Measurements from ENCODE around the gene CA4.
"Not testable (repeated sequence)": the region's sequence is repeated elsewhere in the genome, so short reads cannot be mapped to it uniquely, and the experiment has no call there.

CA4 gene

GRCh38 chr17:60149691-60150582 is at the start of gene CA4:
TSS of gene CA4 (plus strand) at chr17:60149973. CDS start at chr17:60150035, 62 bp downstream.
- H3K4me1 Mint-ChIP-seq, result peaks cover 5 to 15% of the 10 kb centered on the region in 2 donors
- ATAC-seq (replicated peaks), result no peak
- no peak for DNase-seq
- H3K27me3 Mint-ChIP-seq, result peaks cover 70 to 88% of the 10 kb centered on the region in 2 donors
- no peak within 1 kb of the TSS for H3K27ac Mint-ChIP-seq
- peak within 1 kb of the TSS; percentile 66 to 71 for H3K4me3 Mint-ChIP-seq
- no peaks in the 10 kb centered on the region for H3K9me3 Mint-ChIP-seq
- no peaks in the 10 kb centered on the region for H3K36me3 Mint-ChIP-seq

GRCh38 chr17:60100577-60100976 is 49.2 kb upstream of the CA4 start:
- not testable (repeated sequence) for ATAC-seq (replicated peaks); H3K36me3 Mint-ChIP-seq; DNase-seq; H3K27ac Mint-ChIP-seq; H3K27me3 Mint-ChIP-seq; H3K9me3 Mint-ChIP-seq; H3K4me3 Mint-ChIP-seq
- peaks cover 17 to 31% of the 10 kb centered on the region in 2 donors for H3K4me1 Mint-ChIP-seq

GRCh38 chr17:60102015-60102631 is 47.6 kb upstream of the CA4 start:
- not testable (repeated sequence) for H3K27me3 Mint-ChIP-seq, DNase-seq, H3K36me3 Mint-ChIP-seq, H3K9me3 Mint-ChIP-seq
- peak overlapping the region; percentile 65 to 77 for H3K4me3 Mint-ChIP-seq
- peaks cover 22 to 32% of the 10 kb centered on the region in 2 donors for H3K4me1 Mint-ChIP-seq
- H3K27ac Mint-ChIP-seq, result peak overlapping the region; percentile 62
- peak in 1 of 2 donors; percentile 29 for ATAC-seq (replicated peaks)

GRCh38 chr17:60102632-60103096 is 47.1 kb upstream of the CA4 start:
- DNase-seq (peak; percentile 63), ATAC-seq (replicated peaks) (peak; percentile 90 to 91)
- Mint-ChIP-seq H3K4me1 (peaks cover 25 to 37% of the 10 kb centered on the region in 2 donors), H3K4me3 (peak overlapping the region; percentile 65 to 77), H3K27ac (peak overlapping the region; percentile 62), H3K9me3 (no peaks in the 10 kb centered on the region), H3K36me3 (no peaks in the 10 kb centered on the region), H3K27me3 (no peaks in the 10 kb centered on the region)

GRCh38 chr17:60103957-60104356 is 45.8 kb upstream of the CA4 start:
- Mint-ChIP-seq H3K27ac (no peak overlapping the region), H3K27me3 (no peaks in the 10 kb centered on the region), H3K4me3 (no peak overlapping the region), H3K4me1 (peaks cover 25 to 44% of the 10 kb centered on the region in 2 donors), H3K9me3 (no peaks in the 10 kb centered on the region), H3K36me3 (no peaks in the 10 kb centered on the region)
- ATAC-seq (replicated peaks) (no peak), DNase-seq (no peak)

GRCh38 chr17:60106340-60107059 is 43.3 kb upstream of the CA4 start:
- no peaks in the 10 kb centered on the region for H3K36me3 Mint-ChIP-seq
- H3K4me3 Mint-ChIP-seq, result peak overlapping the region; percentile 29 to 68
- ATAC-seq (replicated peaks), result peak; percentile 61 to 73
- H3K9me3 Mint-ChIP-seq, result no peaks in the 10 kb centered on the region
- no peak for DNase-seq
- H3K27me3 Mint-ChIP-seq, result peaks cover 0 to 4% of the 10 kb centered on the region in 2 donors
- H3K4me1 Mint-ChIP-seq, result peaks cover 25 to 44% of the 10 kb centered on the region in 2 donors
- peak overlapping the region; percentile 67 for H3K27ac Mint-ChIP-seq

GRCh38 chr17:60107526-60108257 is 42.1 kb upstream of the CA4 start:
- no peak overlapping the region for H3K4me3 Mint-ChIP-seq
- peaks cover 19 to 37% of the 10 kb centered on the region in 2 donors for H3K4me1 Mint-ChIP-seq
- peaks cover 0 to 4% of the 10 kb centered on the region in 2 donors for H3K27me3 Mint-ChIP-seq

GRCh38 chr17:60108309-60108708 is 41.5 kb upstream of the CA4 start:
- not testable (repeated sequence) for DNase-seq; H3K27ac Mint-ChIP-seq; H3K9me3 Mint-ChIP-seq; H3K36me3 Mint-ChIP-seq; ATAC-seq (replicated peaks); H3K4me3 Mint-ChIP-seq; H3K27me3 Mint-ChIP-seq
- H3K4me1 Mint-ChIP-seq, result peaks cover 15 to 30% of the 10 kb centered on the region in 2 donors

More at GRCh38 chr17:60107526-60108257, 42.1 kb upstream of the CA4 start:
- Mint-ChIP-seq H3K36me3 (no peaks in the 10 kb centered on the region), H3K27ac (no peak overlapping the region), H3K9me3 (no peaks in the 10 kb centered on the region)
- ATAC-seq (replicated peaks) (no peak), DNase-seq (no peak)

- Mint-ChIP-seq H3K36me3 (no peaks in the 10 kb centered on the region), H3K27me3 (peaks cover 0 to 4% of the 10 kb centered on the region in 2 donors), H3K4me1 (peaks cover 15 to 27% of the 10 kb centered on the region in 2 donors), H3K27ac (no peak overlapping the region), H3K9me3 (no peaks in the 10 kb centered on the region), H3K4me3 (no peak overlapping the region)
- DNase-seq, result no peak
- ATAC-seq (replicated peaks), result no peak
Measured at GRCh38 chr17:60108712-60109111, 41.1 kb upstream of the CA4 start.

GRCh38 chr17:60109161-60109560 is 40.6 kb upstream of the CA4 start:
- ATAC-seq (replicated peaks) (no peak), DNase-seq (no peak)
- Mint-ChIP-seq H3K27ac (no peak overlapping the region), H3K36me3 (no peaks in the 10 kb centered on the region), H3K4me3 (no peak overlapping the region), H3K9me3 (no peaks in the 10 kb centered on the region), H3K4me1 (peaks cover 15 to 27% of the 10 kb centered on the region in 2 donors), H3K27me3 (peaks cover 0 to 4% of the 10 kb centered on the region in 2 donors)

GRCh38 chr17:60110586-60110985 is 39.2 kb upstream of the CA4 start:
- H3K4me3 Mint-ChIP-seq, result no peak overlapping the region
- H3K27me3 Mint-ChIP-seq, result peaks cover 0 to 4% of the 10 kb centered on the region in 2 donors
- no peak overlapping the region for H3K27ac Mint-ChIP-seq
- peaks cover 15 to 27% of the 10 kb centered on the region in 2 donors for H3K4me1 Mint-ChIP-seq
- no peaks in the 10 kb centered on the region for H3K9me3 Mint-ChIP-seq
- no peak for ATAC-seq (replicated peaks)
- H3K36me3 Mint-ChIP-seq, result no peaks in the 10 kb centered on the region
- no peak for DNase-seq

GRCh38 chr17:60111661-60112060 is 38.1 kb upstream of the CA4 start:
- not testable (repeated sequence) for H3K36me3 Mint-ChIP-seq; H3K9me3 Mint-ChIP-seq; DNase-seq; H3K27me3 Mint-ChIP-seq; H3K27ac Mint-ChIP-seq; H3K4me3 Mint-ChIP-seq; ATAC-seq (replicated peaks)
- H3K4me1 Mint-ChIP-seq, result peaks cover 7 to 17% of the 10 kb centered on the region in 2 donors

- not testable (repeated sequence) for DNase-seq; H3K36me3 Mint-ChIP-seq; ATAC-seq (replicated peaks); H3K27ac Mint-ChIP-seq; H3K27me3 Mint-ChIP-seq; H3K4me3 Mint-ChIP-seq; H3K4me1 Mint-ChIP-seq; H3K9me3 Mint-ChIP-seq
Measured at GRCh38 chr17:60115364-60115763, 34.4 kb upstream of the CA4 start.

Data from stimulated activated naive B cell treated with anti-CD40 and anti-IgM and Interleukin-4, amounts not matched to agents 10 μg/mL and 1 μg/mL and 100 μg/mL, for 72 hours (primary cell).